Stimulated activated CD4-positive, alpha-beta T cell treated with anti-CD3 and anti-CD28 coated beads, Interleukin-1b, Interleukin-23, amount 100 ng/mL, for 4 hours (primary cell): ENCODE results near the gene USHBP1.

Experiments used
- DNase-seq, 2 donors: peaks; one replicate each; pipeline ENCODE4 v3.0.0-alpha.2; 2020; ENCODE audit warnings: low read depth in 2 of 2

Gene USHBP1

DNA sequence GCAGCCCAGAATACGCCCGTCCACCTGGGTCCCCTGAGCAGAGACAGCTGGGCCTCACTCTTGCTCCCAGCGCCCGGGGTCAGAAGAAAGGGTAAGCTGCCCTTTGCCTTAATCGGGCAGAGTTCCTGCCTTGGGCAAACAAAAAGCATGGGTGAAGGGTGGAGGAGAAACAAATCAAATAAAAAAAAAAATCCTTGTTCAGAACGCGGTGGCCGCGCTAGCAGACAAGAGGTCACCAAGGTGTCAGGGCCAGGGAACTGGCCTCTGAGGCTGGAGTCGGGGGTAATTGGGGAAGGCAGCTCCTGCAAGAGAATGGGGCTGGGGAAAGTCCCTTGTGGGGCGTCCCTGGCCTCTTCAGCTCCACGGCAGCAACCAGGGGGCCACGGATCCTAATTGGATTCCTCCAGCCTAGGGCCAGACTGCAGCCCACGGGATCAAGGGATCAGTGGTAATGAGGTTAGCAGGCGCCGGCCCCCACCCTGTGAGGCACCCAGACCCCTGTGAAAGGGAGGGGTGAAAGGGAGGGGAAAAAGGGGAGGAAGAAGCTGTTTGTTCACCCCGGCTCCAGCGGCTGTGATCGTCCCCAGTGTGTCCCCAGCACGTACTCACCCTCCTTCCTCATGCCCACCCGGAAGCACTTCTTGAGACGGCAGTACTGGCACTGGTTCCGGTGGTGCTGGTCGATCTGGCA, 24.3 kb downstream of the USHBP1 start:
- no peak for DNase-seq

DNA sequence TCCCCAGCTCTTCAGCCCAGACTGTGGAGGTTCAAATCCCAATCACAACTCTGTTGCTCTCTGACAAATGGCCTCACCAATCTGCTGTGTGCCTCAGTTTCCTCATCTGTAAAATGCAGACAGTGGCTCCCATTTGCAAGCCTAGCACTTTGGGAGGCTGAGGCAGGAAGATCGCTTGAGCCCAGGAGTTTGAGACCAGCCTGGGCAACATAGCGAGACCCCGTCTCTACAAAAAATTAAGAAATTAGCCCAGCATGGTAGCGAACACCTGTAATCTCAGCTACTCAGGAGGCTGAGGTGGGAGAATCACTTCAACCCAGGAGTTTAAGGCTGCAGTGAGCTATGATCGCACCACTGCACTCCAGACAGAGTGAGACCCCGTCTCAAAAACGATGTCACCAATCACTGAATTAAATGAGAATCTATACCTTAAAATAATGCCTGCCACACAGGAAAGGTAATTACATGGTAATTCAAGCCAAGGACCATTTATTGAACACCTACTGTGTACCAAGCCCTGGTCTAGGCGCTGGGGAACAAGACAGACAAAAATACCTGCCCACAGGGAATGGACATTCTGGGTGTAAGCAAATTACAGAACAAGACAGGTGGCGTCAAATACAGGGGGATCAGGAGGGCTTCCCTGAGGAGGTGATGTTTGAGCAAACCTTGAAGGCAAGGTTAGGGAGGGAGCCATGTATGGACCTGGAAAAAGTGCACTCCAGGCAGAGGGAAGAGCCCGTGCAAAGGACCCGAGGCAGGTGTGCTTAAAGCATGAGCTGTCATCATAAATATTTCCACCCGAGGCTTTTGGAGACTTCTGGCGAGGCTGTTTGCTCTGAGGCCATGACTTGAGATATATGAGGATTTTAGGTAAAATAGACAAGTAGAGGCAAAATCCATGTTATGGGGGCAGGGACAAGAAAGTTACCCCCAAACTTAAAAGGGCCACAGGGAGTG, 26.5 kb downstream of the USHBP1 start:
- DNase-seq, result no peak

DNA sequence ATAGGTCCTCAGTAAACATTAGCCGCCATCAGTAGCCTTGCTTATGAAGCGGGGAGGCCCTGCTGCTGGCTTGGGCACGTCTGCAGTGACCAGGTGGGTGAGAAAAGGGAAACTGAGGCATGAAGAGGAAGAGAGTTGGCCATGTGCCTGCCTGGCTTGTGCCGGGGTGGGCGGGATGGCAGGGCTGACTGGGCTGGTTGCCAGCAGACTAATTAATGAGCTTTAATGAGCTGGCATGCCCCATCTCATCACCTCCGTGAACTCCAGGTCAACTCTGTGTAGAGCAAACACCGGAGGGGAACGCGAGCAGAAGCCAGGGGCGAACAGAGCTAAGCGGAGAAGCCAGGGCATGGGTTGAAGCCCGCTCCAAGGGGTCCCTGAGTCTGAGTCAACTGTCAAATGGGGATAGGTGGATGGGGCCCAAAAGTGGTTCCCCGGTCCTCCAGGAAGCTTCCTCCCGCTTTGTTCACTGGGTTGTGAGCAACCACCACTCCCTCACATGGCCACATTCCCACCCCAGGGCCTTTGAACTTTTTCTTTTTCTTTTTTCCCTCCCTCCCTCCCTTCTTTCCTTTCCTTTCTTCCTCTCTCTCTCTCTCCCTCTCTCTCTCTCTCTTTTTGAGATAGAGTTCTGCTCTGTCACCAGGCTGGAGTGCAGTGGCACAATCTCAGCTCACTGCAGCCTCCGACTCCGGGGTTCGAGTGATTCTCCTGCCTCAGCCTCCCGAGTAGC, 27.6 kb downstream of the USHBP1 start:
- no peak for DNase-seq

DNA sequence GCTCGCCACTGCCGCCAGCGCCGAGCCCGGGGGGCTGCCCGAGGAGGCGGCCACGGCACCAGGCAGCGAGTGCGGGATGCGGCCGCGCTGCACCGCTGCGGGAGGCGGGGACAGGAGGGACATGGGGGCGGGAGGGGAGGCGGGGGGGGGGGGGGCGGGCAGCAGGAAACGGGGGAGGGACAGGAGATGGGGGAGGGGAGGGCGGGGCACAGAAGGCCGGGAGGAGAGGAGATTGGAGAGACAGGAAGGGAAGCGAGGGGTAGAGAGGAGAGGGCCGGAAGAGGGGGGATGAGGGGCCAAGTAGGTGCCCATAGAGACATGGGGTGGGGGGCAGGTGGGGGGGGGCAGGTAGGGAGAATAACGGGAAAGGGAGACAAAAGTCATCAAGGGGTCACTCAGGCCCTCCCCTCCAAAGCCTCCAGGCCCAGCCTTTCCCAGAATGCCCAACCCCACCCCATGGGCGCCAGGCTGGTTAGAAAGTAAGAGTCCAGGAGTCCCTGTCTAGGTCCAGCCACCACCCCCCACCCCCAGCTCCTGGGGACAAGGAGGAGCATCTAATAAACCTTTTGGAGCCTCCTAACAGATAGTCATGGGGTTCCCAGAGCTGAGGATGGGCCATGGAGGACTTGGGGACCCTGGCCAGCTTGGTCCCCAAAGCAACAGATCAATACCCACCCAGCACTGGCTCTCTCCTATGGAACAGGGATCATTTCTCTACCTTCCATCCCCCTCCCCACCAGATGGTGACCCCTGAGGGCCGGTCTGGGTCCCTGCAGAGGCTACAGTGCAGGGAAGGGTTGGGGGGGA, 28.4 kb downstream of the USHBP1 start:
- DNase-seq, result no peak

DNA sequence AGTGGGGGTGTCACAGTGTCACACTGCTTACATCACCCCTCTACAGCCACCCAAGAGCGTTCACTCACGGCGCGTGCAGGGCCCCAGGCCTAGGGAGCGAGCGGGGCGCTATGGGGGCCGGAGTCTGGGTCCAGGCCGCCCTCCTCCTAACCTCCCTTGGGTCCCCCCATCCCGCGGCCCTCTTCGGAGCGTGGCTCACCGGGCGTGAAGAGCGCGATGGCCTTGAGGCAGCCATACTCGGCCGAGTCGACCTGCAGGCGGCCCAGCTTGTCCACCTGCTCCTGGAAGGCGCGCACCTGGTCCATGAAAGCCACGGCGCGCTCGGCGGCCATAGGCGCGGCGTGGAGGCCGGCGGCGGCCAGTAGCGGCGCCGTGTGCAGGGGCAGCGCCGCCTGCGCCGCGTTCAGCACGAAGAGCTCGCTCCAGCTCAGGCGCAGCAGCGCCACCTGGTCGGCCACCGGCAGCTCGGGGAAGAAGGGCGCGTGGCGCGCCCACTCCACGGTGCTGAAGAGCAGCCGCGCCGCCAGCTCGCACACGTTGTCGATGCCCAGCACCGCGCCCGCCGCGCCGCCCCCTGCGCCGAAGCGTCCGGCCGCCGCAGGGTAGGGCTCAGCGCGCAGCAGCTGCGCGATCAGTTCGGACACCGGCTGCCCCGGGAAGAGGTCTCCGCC, 29.1 kb downstream of the USHBP1 start:
- peak; percentile 66 for DNase-seq

DNA sequence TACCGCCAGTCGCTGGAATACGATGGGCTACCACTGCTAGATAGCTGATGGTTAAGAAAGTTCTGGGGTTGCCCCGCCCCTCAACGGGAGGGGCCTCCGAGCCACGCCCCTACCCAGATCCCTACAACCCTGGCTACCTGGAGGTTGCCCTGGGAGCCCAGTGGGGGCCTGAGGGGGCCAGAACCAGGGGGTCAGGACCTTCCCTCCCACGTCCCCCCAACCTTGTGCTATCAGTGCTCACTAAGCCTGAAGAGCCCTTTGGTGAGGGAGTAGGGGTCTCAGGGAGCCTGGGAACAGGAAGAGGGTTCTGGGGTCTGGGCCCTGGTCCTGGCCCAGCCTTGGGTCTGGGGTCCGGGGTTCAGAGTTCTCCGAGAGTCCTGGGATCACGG, 29.6 kb downstream of the USHBP1 start:
- peak; percentile 57 to 59 for DNase-seq

DNA sequence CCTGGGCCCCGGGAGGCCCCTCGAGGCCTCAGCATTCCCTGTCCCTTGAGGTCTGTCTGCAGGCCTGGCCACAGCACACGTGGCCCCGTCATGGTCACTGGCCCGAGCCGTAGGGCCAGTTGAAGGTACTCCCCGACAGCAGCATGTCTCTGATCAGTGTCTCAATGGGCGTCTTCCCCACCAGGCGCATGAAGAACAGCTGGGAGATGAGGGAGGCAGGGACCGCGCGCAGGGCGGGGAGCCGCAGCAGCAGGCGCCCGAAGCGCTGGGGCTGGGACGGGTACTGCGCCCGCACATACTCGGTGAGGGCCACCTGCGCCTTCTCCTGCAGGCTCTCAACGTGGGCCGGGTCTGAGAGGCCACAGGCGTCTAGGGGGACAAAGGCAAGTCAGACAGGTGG, 32.3 kb downstream of the USHBP1 start:
- DNase-seq, result no peak

DNA sequence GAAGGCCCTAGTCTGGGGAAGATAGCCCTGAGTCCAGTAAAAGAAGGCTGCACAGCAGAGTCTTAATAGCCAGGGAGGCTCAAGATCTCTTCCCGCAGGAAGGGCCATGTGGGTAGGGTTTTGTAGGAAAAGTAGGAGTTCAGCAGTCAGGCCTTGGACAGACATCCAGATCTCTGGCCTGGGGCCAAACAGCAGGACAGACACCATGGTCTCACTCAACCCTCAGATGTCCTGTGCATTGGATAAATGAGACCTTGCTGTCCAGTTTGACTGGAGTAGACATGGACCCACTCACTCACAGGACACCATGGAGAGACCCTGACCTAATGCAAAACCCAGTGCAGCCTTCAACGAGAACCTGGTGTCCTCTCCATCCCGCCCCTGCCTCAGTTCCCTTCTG, 34.7 kb downstream of the USHBP1 start:
- DNase-seq, result no peak

DNA sequence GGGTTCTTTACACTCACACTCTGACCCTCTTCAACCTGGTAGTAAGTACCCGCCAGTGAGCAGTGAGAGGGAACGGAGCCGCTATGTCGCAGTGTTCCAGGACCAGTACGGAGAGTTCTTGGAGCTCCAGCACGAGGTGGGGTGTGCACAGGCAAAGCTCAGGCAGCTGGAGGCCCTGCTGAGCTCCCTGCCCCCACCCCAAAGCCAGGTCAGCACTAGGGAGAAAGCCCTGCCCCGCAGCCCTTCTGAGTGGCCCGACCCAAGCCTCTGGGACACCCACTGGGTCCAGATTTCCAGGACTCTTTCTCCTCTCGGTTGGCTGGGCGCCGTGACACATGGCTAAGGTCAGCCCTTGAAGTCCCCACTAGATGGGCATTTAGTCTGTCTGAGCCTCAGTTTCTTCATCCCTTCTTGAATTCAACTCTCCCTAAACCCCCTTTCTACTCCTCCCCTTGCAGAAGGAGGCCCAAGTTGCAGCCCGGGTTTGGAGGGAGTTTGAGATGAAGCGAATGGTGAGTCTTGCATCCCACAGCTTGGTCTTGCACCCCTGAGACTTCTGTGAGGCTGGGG, 36.7 kb downstream of the USHBP1 start:
- no peak for DNase-seq

DNA sequence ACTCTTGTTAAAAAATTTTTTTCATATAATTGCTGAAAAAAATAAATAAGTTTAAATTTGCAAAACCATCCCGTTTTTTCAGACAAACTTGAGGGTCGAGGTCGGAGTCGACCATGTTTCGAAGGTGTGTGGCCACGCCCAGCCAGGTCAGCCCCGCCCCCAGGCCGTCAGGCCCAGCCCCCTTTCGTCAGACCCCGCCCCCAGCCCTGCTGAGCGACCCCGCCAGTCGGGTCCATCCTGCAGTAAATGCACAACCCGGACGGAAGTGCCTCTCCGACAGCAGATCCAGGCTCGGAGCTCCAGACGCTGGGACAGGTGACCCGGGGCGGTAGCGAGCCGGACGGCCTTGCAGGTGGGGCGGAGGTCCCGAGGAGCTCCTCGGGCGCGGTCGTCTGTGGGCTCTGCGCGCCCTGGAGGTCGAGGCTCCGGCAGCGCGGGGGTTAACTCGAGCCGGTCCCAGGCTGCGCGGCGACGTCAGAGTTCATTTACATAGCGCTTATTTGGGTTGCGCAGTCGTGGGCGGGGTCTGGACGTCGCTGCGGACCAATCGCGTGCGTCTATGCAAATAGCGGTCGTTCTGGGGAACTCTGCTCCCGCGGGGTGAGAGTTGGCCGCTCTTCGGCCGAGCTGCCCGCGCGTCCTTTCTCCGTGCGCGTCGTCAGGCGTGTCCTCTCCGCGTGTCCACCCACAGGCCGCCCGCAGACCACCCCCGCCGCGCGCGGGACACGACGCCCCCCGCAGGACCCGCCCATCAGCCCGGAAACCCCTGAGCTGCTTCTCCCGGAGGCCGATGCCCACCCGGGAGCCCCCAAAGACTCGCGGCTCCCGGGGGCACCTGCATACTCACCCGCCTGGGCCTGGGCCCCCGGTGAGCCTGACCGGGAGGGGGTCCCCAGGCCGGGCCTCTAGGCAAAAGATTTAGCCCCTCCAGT, 38.3 kb downstream of the USHBP1 start, which contains the start of gene OCEL1:
TSS of gene OCEL1 (plus strand) at position 225 of the 932 bp plus-strand sequence. CDS start at position 247, 22 bp downstream.
- DNase-seq, result peak; percentile 95 to 96

DNA sequence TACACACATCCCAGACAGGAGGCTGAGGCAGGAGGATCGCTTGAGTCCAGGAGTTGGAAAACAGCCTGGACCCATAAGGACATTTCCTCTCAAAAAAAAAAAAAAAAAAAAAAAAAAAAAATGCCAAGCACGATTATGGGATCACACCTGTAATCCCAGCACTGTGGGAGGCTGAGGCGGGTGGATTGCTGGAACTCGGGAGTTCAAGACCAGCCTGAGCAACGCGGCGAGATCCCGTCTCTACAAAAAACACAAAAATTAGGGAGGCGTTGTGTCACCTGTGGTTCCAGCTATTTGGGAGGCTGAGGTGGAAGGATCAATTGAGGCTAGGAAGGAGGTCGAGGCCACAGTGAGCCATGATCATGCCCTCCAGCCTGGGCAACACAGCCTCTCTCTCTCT, 39.5 kb downstream of the USHBP1 start:
- DNase-seq, result no peak

DNA sequence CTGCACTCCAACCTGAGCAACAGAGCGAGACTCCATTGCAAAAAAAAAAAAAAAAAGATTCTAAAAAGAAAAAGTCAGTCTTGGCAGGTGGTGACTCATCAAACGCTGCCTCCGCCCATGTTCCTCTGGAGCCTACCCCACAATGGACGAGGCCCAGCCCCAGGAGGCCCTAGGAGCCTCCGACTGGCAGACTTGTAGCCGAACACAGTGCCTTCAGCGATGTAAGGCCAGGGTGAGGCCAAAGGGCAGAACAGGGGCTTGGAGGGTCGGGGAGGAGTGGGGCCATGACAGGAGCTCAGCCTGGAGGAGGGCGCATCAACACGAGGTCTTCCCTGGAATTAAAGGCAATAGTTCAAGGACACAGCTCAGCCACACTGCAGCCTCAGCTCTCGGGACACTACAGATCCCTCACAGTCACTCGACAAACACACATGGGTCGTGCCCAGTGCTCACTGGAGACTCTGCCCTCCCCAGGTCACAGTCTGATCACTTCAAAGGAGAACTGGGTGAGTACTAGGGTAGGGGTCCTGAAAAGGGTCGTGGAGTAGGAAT, 44.3 kb downstream of the USHBP1 start:
- no peak for DNase-seq

DNA sequence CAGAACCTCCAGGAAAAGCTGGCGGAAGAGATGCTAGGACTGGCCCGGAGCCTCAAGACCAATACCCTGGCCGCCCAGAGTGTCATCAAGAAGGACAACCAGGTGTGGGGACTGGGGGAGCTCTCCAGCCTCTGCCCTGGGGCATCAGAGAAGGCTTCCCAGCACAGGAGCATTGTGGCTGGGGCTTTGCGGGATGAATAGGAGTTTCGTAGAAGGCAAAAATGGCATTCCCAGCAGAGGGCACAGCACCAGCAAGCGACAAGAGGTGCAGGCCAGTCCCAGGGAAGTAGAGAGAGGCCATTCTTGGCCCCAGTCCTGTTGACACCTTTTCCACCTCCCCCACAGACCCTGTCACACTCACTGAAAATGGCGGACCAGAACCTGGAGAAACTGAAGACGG, 45.3 kb downstream of the USHBP1 start:
- DNase-seq, result no peak

DNA sequence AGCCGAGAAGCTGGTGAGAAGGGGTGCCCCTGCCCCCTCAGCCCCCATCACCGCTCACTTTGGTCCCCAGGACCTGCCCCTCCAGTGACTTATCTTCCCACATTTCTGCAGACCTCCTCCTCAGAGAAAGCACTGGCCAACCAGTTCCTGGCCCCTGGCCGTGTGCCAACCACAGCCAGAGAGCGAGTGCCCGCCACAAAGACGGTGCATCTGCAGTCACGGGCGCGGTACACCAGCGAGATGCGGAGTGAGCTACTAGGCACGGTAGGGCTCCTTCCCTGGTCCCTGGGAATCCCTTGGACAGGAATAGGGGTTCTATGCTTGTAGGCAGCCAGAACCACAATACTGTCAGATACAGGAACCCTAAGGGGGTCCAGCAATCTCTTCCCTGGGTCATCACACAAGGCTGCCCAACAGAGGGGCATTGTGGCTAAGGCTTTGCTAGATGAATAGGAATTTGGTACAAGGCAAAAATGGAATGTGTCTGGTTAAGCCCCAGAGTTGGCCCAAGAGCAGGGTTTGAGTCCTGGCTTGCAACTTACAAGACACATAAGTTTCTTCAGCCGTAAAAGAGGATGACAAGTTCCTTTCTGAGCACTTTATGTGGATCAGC, 48.4 kb downstream of the USHBP1 start:
- no peak for DNase-seq

DNA sequence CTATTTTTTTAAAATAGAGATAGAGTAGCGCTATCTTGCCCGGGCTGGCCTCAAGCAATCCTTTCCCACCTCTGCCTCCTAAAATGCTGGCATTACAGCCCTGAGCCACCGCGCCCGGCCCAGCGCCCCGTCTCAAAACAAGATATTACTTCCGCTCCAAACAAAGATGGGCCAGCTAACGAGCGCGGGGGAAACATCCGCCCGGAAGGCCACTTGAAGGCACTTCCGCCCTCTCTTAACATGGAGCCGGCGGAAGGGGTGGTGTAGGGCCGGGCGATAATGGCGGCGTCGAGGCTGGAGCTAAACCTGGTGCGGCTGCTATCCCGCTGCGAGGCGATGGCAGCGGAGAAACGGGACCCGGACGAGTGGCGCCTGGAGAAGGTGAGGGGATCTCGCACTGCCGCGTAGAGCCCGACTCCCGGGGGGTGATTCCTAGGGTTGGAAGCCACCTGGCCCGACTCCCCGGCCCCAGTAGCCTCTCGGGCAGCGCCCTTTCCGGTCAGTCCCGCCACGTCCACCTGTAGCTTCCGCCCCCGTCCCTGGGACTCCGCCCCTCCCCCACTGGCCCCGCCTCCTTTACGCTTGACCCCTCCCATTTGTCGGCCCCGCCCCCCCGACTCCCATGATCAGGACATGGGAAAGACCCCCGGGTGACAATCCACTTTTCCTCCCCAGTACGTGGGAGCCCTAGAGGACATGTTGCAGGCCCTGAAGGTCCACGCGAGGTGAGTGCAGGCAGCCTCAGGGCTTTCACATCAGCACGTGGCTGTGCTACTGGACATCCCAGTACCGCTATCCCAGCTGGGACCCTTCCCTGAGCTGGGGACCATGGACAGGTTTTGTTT, 49.2 kb downstream of the USHBP1 start, which contains the start of gene USE1:
TSS of gene USE1 (plus strand) at position 231 of the 845 bp plus-strand sequence. CDS start at position 280, 49 bp downstream.
- peak; percentile 75 to 78 for DNase-seq

DNA sequence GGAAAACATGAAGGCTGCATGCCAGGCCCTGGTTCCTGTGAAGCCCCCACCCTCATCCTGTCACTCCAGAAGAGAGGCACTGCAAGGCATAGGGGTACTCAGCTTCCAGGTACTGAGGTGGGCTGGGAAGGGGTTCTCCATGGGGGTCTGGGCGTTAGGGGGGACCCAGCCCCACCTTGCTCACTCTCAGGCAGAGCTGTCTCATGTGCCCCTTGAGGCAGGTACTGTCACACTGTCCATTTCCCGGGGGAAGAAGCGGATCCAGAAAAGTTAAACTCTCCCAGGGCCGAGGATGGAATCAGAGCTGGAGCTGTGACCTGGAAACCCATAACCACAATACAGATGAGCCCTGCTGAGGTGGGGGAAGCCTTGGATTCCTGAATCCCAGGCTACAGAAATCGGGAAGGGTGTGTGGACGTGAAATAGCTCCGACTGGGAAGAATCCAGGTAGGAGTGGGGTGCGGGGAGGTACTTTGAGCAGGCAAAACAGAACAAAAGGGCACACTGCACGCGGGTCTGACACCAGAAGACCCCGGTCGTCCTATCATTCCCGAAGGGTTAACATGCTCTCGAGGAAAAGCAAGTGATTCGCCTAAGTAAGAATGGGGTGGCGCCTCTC, 49.9 kb downstream of the USHBP1 start:
- no peak for DNase-seq

DNA sequence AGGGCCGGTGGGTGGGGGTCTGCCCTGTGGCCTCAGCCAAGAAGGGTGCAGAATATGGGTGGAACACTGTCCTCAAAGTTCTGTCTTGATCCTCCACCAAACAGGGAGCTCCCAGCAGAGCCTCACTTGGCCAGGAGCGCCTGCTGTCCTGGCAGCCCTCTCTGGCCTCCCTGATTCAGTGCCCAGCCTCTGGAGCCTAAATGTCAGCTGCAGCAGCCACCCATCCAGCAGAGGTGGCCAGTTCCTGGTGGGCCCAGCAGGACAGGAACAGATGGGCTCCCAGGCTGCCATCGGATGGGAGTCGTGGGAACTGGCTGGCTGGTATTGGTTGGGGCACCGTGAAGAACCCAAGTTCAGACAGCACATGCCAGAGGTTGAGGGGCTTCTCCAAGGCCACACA, 51.2 kb downstream of the USHBP1 start:
- no peak for DNase-seq
